Right atrium auricular region (tissue), 2 donors: ENCODE results near the gene DOCK4. TPM values are rescaled to one million over a fixed set of nuclear protein-coding genes. Genes with fewer than 3 reads are reported as not detected.

Experiments
- DNase-seq: peaks from one replicate; pipeline ENCODE4 v3.0.0-alpha.2; 2019; ENCODE audit warnings: low spot score
- H3K27ac ChIP-seq, 2 donors: fragments of 200-600 bp; sonication (generic); 1 replicate in 1 of 2; 2 replicates in 1 of 2; pipeline ENCODE4 v1.5.1; 2016 to 2019
- H3K27me3 ChIP-seq, 2 donors: fragments of 200-600 bp; sonication (generic); one replicate each; pipeline versions ENCODE4 v1.5.1 to v1.6.0; 2017 to 2019
- H3K36me3 ChIP-seq: fragments of 200-600 bp; sonication (generic); one replicate; pipeline ENCODE4 v1.5.1; 2016
- H3K4me1 ChIP-seq, 2 donors: fragments of 200-600 bp; sonication (generic); one replicate each; pipeline versions ENCODE4 v1.5.1 to v1.6.0; 2017 to 2019
- H3K4me3 ChIP-seq, 2 donors: fragments of 200-600 bp; sonication (generic); 1 replicate in 1 of 2; 2 replicates in 1 of 2; pipeline ENCODE4 v1.5.1; 2017 to 2019; ENCODE audit warnings: mild to moderate bottlenecking in 1 of 2, moderate library complexity in 1 of 2
- H3K9me3 ChIP-seq, 2 donors: fragments of 200-600 bp; sonication (generic); one replicate each; pipeline ENCODE4 v1.5.1; 2019
- CTCF ChIP-seq, 2 donors: fragments of 200-600 bp; sonication (generic); IDR thresholded peaks; one replicate each; pipeline ENCODE4 v1.5.1; 2019; ENCODE audit warnings: antibody characterized with exemption in 2 of 2
- total RNA-seq, 2 donors: library from RNA; depleted of rRNA; stranded (reverse); fragments of >200 nt; gene quantifications; one replicate each; pipeline ENCODE4 v1.1.0, GENCODE V29; 2016

Gene DOCK4
- total RNA-seq, 2 donors from 2014 or later, result 12.3 to 17.8 TPM

- Histone ChIP-seq H3K36me3 (no peaks in the 10 kb centered on the region), H3K4me3 (no peak overlapping the region), H3K27me3 (no peaks in the 10 kb centered on the region), H3K27ac (no peak overlapping the region), H3K4me1 (peaks cover 0 to 33% of the 10 kb centered on the region in 2 donors), H3K9me3 (no peaks in the 10 kb centered on the region)
- no peak for TF ChIP-seq CTCF (IDR thresholded peaks at IDR 0.05)
- no peak for DNase-seq
Measured at GRCh38 chr7:111955616-111956015, 250.6 kb downstream of the DOCK4 start.

GRCh38 chr7:111954474-111955381 lies 251.5 kb downstream of the DOCK4 start:
- no peak for TF ChIP-seq CTCF (IDR thresholded peaks at IDR 0.05)
- Histone ChIP-seq H3K4me1 (peaks cover 0 to 33% of the 10 kb centered on the region in 2 donors), H3K27ac (peak overlapping the region in 1 of 2 donors; percentile 23)

GRCh38 chr7:111954056-111954455 lies 252.1 kb downstream of the DOCK4 start:
- H3K4me3 ChIP-seq, result no peak overlapping the region
- H3K4me1 ChIP-seq, result peaks cover 0 to 33% of the 10 kb centered on the region in 2 donors
- no peaks in the 10 kb centered on the region for H3K9me3 ChIP-seq
- H3K27me3 ChIP-seq, result no peaks in the 10 kb centered on the region
- H3K36me3 ChIP-seq, result no peaks in the 10 kb centered on the region
- TF ChIP-seq CTCF (IDR thresholded peaks at IDR 0.05), result no peak
- DNase-seq, result no peak
- peak overlapping the region in 1 of 2 donors; percentile 23 for H3K27ac ChIP-seq

More at GRCh38 chr7:111954474-111955381, 251.5 kb downstream of the DOCK4 start:
- no peak for DNase-seq
- H3K36me3 ChIP-seq, result no peaks in the 10 kb centered on the region
- H3K27me3 ChIP-seq, result no peaks in the 10 kb centered on the region
- no peaks in the 10 kb centered on the region for H3K9me3 ChIP-seq
- H3K4me3 ChIP-seq, result no peak overlapping the region

- peak in 1 of 2 donors; percentile 57 for TF ChIP-seq CTCF (IDR thresholded peaks at IDR 0.05)
- H3K27me3 ChIP-seq, result no peaks in the 10 kb centered on the region
- no peaks in the 10 kb centered on the region for H3K9me3 ChIP-seq
- H3K27ac ChIP-seq, result no peak overlapping the region
- peaks cover 0 to 31% of the 10 kb centered on the region in 2 donors for H3K4me1 ChIP-seq
- no peaks in the 10 kb centered on the region for H3K36me3 ChIP-seq
- no peak for DNase-seq
- H3K4me3 ChIP-seq, result no peak overlapping the region
Measured at GRCh38 chr7:111953611-111954010, 252.6 kb downstream of the DOCK4 start.

- Histone ChIP-seq H3K9me3 (no peaks in the 10 kb centered on the region), H3K36me3 (no peaks in the 10 kb centered on the region), H3K27ac (no peak overlapping the region), H3K4me3 (no peak overlapping the region), H3K27me3 (no peaks in the 10 kb centered on the region), H3K4me1 (peaks cover 0 to 25% of the 10 kb centered on the region in 2 donors)
- no peak for DNase-seq
- TF ChIP-seq CTCF (IDR thresholded peaks at IDR 0.05), result no peak
Measured at GRCh38 chr7:111952783-111953182, 253.4 kb downstream of the DOCK4 start.
